Eye (tissue), 1 donor: ENCODE data around the gene TSPAN4.

Experiments
- DNase-seq: peaks from one replicate; pipeline ENCODE4 v3.0.0-alpha.2; 2015

Gene TSPAN4

GRCh38 chr11:808427-809286, 34.0 kb upstream of the TSPAN4 start:
- DNase-seq = no peak

- peak; percentile 100 for DNase-seq
These were observed 33.2 kb upstream of the TSPAN4 start, which contains the start of gene RPLP2 for GRCh38 chr11:809287-810039. RPLP2 (plus strand) TSS chr11:809967; CDS start chr11:810235, 268 bp downstream.

- no peak for DNase-seq
These were observed 32.5 kb upstream of the TSPAN4 start for GRCh38 chr11:810040-810567.

- no peak for DNase-seq
These were observed 31.0 kb upstream of the TSPAN4 start for GRCh38 chr11:811446-812245.

GRCh38 chr11:812390-812789, 30.3 kb upstream of the TSPAN4 start:
- DNase-seq = no peak

- no peak for DNase-seq
These were observed 29.6 kb upstream of the TSPAN4 start for GRCh38 chr11:813072-813455.

GRCh38 chr11:813456-814096, 29.1 kb upstream of the TSPAN4 start:
- no peak for DNase-seq

- DNase-seq = no peak
These were observed 26.8 kb upstream of the TSPAN4 start for GRCh38 chr11:815675-816432.

GRCh38 chr11:816433-816779, 26.2 kb upstream of the TSPAN4 start:
- DNase-seq = no peak

GRCh38 chr11:818396-819128, 24.1 kb upstream of the TSPAN4 start, which contains the start of gene PNPLA2:
PNPLA2 (plus strand) TSS chr11:818914; CDS start chr11:819719, 805 bp downstream.
- DNase-seq = no peak

GRCh38 chr11:819129-819931, 23.3 kb upstream of the TSPAN4 start:
- peak; percentile 95 for DNase-seq

- peak; percentile 75 for DNase-seq
These were observed 22.6 kb upstream of the TSPAN4 start for GRCh38 chr11:819943-820649.

GRCh38 chr11:820655-821511, 21.8 kb upstream of the TSPAN4 start:
- no peak for DNase-seq

GRCh38 chr11:821512-822371, 20.9 kb upstream of the TSPAN4 start:
- no peak for DNase-seq

- no peak for DNase-seq
These were observed 19.0 kb upstream of the TSPAN4 start for GRCh38 chr11:823441-824291.

- DNase-seq = peak; percentile 71
These were observed 18.3 kb upstream of the TSPAN4 start for GRCh38 chr11:824292-824880.
